Measurements from ENCODE around the gene ST6GALNAC6. TPM values are rescaled to one million over a fixed set of nuclear protein-coding genes. Genes with fewer than 3 reads are reported as not detected.

ST6GALNAC6 gene
- total and polyA plus RNA-seq, 2 of the 8 experiments (the other 6 are each of a cell fraction or from before 2014, with no cell fraction given), result 43.7 to 64.4 TPM

- H3K14ac ChIP-seq (ENCODE audit: insufficient read length), result no peak overlapping the region
- H3K4me3 ChIP-seq (ENCODE audit: extremely low read depth in 1 of 4, insufficient read depth in 2 of 4, low read depth in 3 of 4, low read length in 4 of 4), result no peak overlapping the region
- H3K4me1 ChIP-seq (replicated peaks in 1 of 4; ENCODE audit: control insufficient read depth in 3 of 4, insufficient read depth in 4 of 4, low read length in 3 of 4), result peaks cover 3 to 21% (median 9%) of the 10 kb centered on the region in 4 experiments
- H2BK120ac ChIP-seq (replicated peaks; ENCODE audit: low read depth, low read length), result no peak overlapping the region
- WGBS, 2 experiments (ENCODE audit: extremely low coverage in 1 of 2, insufficient coverage in 1 of 2, insufficient read length in 1 of 2, insufficient replicate concordance in 2 of 2, low coverage in 1 of 2, low lambda C conversion rate in 2 of 2, missing lambda C conversion rate in 1 of 2), result 82% methylated on average over 12 of the region's 12 CpGs; no CpG with 5 or more reads in 1 of the 2 experiments
- H3K79me2 ChIP-seq (ENCODE audit: control insufficient read depth in 1 of 2, insufficient read depth in 2 of 2, low read length in 2 of 2), result no peaks in the 10 kb centered on the region
- H3K9ac ChIP-seq (replicated peaks in 1 of 4; ENCODE audit: extremely low read depth in 1 of 4, low read depth in 3 of 4, low read length in 3 of 4), result no peak overlapping the region
- no peak overlapping the region for H4K91ac ChIP-seq (replicated peaks; ENCODE audit: insufficient read length, low read length)
- no peak overlapping the region for H3K4ac ChIP-seq (replicated peaks; ENCODE audit: insufficient read length, low read depth, low read length)
- no peak overlapping the region for H4K5ac ChIP-seq (ENCODE audit: insufficient read length, low read depth, low read length)
- TF ChIP-seq RBBP5 (IDR thresholded peaks at IDR 0.05; ENCODE audit: borderline replicate concordance, low read depth, low read length) (no peak), FOSL1 (IDR thresholded peaks at IDR 0.05; ENCODE audit: insufficient read depth, low read depth, low read length) (no peak), SIRT6 (IDR thresholded peaks at IDR 0.05; ENCODE audit: low read length) (no peak)
- H2AK5ac ChIP-seq (ENCODE audit: low read depth, low read length), result no peak overlapping the region
- H3K27ac ChIP-seq (ENCODE audit: low read depth, low read length), result no peak overlapping the region
- H3K18ac ChIP-seq (ENCODE audit: extremely low read depth, low read length), result no peak overlapping the region
- H2BK12ac ChIP-seq (ENCODE audit: low read depth, low read length), result no peak overlapping the region
- no peak overlapping the region for H3K56ac ChIP-seq (replicated peaks; ENCODE audit: insufficient read length, low read depth, low read length)
- no peak overlapping the region for H2BK5ac ChIP-seq (ENCODE audit: low read depth, low read length)
- FAIRE-seq (no peak), DNase-seq (ENCODE audit: low read depth in 1 of 2, low spot score in 2 of 2) (no peak)
- no peak overlapping the region for H3K4me2 ChIP-seq (ENCODE audit: insufficient read depth in 1 of 2, low read depth in 2 of 2, low read length in 2 of 2)
- H4K8ac ChIP-seq (ENCODE audit: extremely low read depth, insufficient read depth, low read length), result no peak overlapping the region
- CTCF ChIA-PET (ENCODE audit: partially characterized antibody), result interaction anchor here (1.2 to 1.5 kb wide), 4 partner anchors 9 to 100 kb away, joined by 3 to 7 read pairs (median 4); partner anchors contain the start of gene PIP5KL1
- no peaks in the 10 kb centered on the region for H3K79me1 ChIP-seq (ENCODE audit: low read depth, low read length)
- H3K23me2 ChIP-seq (ENCODE audit: low read depth, low read length), result no peaks in the 10 kb centered on the region
- peaks cover 0 to 1% of the 10 kb centered on the region in 2 experiments for H4K20me1 ChIP-seq (replicated peaks in 1 of 2; ENCODE audit: control insufficient read depth in 1 of 2, insufficient read depth in 2 of 2, low read length in 2 of 2)
- no peaks in the 10 kb centered on the region for H3K9me3 ChIP-seq (ENCODE audit: insufficient read depth in 2 of 2, low read depth in 1 of 2, low read length in 1 of 2)
- H2BK15ac ChIP-seq (ENCODE audit: low read length), result no peak overlapping the region
- no peaks in the 10 kb centered on the region for H3K36me3 ChIP-seq (ENCODE audit: control insufficient read depth in 2 of 4, insufficient read depth in 4 of 4, low read length in 3 of 4)
- no peak overlapping the region for H2BK20ac ChIP-seq (ENCODE audit: low read length)
- POLR2A ChIA-PET (ENCODE audit: partially characterized antibody), result interaction anchor here (1.0 to 2.1 kb wide), 3 partner anchors 9 to 13 kb away, joined by 3 to 8 read pairs (median 4); partner anchors contain the start of gene ST6GALNAC4
- no peak overlapping the region for H3K23ac ChIP-seq (ENCODE audit: insufficient read length)
- no peaks in the 10 kb centered on the region for H3K27me3 ChIP-seq (replicated peaks in 1 of 4; ENCODE audit: control insufficient read depth in 3 of 4, extremely low read depth in 1 of 4, insufficient read depth in 3 of 4, low read length in 3 of 4)
- H2AFZ ChIP-seq (ENCODE audit: low read length), result no peak overlapping the region
Observed at GRCh38 chr9:127905788-127906191, 6.4 kb upstream of the ST6GALNAC6 start.
